NCI-H2107 (cell line): ENCODE data around the gene SFRP4.

Source experiments
- DNase-seq: peaks from one replicate; lab custom pipeline; 2025; lab: John Stamatoyannopoulos, UW

The SFRP4 gene

DNA sequence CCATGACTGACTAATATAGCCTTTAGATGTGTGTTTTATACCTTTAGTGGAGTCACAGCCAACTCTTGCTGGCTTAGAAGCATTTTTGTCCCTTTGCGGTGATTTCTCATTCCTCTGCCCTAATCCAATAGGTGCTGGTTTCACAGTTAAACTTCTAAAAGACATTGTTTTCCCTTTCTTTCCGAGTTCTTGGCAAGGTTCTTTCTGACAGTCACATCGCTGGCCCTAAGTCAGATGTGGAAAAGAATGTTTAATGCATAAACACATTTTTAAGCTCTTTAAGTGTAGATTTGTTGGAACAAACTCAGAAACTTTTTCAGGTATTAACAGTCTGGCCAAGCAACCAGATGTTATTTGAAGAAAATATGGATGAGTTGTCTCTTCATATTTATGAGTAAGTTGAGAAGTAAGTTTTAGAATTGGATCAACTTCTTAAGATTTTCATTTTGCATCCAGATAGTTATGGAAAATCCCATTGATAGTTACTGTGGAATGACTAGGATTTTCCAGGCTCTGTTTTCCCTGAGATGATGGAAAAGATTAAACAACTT is 7.9 kb upstream of the SFRP4 start:
- no peak for DNase-seq

GRCh38 chr7:37923996-37924395 is 7.4 kb upstream of the SFRP4 start:
- no peak for DNase-seq

- no peak for DNase-seq
Measured at GRCh38 chr7:37921876-37922275, 5.3 kb upstream of the SFRP4 start.

DNA sequence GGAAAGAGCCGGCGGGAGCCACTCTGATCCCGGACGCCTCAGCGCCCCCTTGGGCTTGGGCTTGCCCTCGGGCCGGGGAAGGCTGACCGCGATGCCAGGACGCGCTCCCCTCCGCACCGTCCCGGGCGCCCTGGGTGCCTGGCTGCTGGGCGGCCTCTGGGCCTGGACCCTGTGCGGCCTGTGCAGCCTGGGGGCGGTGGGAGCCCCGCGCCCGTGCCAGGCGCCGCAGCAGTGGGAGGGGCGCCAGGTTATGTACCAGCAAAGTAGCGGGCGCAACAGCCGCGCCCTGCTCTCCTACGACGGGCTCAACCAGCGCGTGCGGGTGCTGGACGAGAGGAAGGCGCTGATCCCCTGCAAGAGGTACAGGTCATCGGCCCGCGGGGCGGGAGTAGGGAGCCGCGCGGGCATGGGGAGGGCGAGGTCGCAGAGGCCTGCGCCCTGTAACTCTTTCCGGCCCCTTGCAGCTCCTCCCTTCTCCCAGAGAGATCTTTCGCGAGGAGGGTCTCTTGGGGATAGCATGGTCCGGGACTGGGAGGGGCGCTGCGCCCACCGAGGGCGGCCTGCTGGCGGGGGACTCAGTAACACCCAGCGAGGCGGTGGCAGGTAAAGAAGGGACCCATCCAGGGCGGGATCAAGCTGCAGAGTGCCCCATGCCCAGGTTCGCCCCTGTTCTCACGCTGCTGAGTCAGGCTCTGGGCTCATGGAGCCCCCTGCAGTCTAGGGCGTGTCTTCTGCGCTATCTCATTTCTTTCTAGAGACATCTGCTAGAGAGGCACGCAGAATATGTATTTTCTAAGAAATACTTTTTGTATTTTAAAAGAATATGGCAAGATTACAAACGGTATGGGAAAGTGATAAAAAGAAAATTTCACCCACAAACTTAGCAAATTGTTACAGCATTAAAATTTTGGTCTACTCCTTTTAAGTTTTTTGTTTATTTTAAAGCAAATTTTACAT is 4.5 kb upstream of the SFRP4 start:
- no peak for DNase-seq

- no peak for DNase-seq
Measured at GRCh38 chr7:37920305-37920848, 3.8 kb upstream of the SFRP4 start, which contains the start of gene EPDR1. Gene EPDR1, plus strand, starts transcription at chr7:37920640. Its CDS starts 300 bp downstream, at chr7:37920940.

GRCh38 chr7:37918526-37918925 is 1.9 kb upstream of the SFRP4 start:
- no peak for DNase-seq

- DNase-seq: no peak
Measured at GRCh38 chr7:37916017-37916672, 472 bp downstream of the SFRP4 start.

DNA sequence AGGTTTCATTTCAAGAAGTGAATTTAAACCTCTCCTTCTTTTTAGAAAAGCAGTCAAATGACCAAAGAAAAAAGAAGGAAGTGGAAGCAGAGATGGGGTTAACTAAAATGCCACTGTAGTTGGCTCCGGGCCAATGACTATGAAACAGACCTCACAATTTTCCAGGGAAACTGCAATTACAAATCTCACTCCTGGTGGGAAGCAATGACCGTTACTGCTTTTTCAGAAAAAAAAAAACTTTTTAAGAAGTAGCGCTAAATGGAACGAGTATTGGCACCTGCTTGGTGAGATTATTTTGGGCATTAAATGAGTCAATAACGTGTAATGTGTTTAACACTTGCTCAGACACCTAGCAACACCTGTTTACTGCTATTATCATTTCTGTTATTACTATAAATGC is 1.2 kb downstream of the SFRP4 start:
- DNase-seq: no peak

DNA sequence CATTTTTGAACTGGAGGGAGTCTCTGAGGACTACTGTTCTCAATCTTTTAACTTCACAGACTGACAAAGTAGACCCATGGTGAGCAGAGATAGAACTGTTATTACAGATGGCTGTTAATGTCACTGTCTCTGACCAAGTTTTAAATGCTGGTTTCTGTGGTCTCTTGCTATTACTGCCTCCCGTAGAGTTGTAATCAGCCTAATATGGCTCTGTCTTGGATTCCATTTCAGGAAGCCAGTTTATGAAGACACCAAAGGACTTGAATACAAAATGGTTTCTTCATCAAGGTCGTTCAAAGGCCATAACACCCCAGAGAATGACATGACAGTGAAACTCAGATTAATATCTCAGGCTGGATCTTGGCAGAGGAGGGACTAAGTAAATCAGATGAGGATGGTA is 3.9 kb downstream of the SFRP4 start:
- DNase-seq: no peak

- no peak for DNase-seq
Measured at GRCh38 chr7:37908221-37908788, 8.3 kb downstream of the SFRP4 start.

GRCh38 chr7:37901890-37902524 is 14.6 kb downstream of the SFRP4 start:
- DNase-seq: no peak

GRCh38 chr7:37901236-37901827 is 15.3 kb downstream of the SFRP4 start:
- no peak for DNase-seq

DNA sequence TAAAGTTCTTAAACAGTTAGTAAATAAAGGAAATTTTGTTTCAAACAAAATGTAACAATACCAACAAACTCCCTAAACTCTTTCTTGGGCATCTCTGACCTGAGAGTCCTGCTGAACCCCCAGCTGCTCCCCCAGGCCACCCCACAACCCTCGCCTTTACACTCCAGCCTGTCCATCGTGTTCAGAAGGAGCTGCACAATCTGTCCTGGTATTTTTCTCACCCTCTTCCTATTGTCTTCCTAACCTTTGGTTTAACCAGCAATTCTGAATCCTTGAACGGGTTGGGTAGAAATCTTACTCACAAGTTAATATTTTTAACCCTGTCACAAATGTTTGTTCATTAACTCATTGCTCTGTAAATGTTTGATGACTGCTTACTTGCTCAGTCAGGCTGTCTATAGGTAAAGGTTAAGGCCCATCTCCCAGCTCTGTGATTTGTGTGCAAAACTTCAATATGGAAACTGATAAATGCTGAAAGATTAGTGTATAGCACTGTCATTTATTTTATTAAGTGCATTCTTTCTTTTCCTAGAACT is 16.8 kb downstream of the SFRP4 start:
- no peak for DNase-seq

GRCh38 chr7:37894671-37895070 is 21.9 kb downstream of the SFRP4 start:
- no peak for DNase-seq

GRCh38 chr7:37893359-37893758 is 23.3 kb downstream of the SFRP4 start:
- DNase-seq: no peak

DNA sequence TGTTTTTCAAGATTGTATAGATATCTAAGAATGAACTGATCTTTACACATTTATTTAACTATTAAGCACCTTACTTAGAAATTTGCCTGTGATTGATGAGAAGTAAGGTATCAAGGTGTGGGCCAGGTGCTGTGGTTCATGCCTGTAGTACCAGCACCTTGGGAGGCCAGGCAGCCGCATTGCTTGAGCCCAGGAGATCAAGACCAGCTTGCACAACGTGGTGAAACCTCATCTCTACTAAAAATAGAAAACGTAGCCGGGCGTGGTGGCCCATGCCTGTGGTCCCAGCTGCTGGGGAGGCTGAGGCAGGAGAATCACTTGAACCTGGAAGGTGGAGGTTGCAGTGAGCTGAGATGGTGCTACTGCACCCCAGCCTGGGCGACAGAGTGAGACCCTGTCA is 34.5 kb downstream of the SFRP4 start:
- DNase-seq: no peak
